Right lobe of liver (tissue), 4 donors: ENCODE results near the gene ULBP2.

ENCODE experiments used
- POLR2A ChIP-seq: fragments of 450-650 bp; IDR thresholded peaks from one replicate; pipeline ENCODE4 v1.6.1; 2017; ENCODE audit warnings: antibody characterized with exemption, mild to moderate bottlenecking
- TF ChIP-seq, protein P1 (sequence below), 4 donors: fragments of 200-600 bp in 3 of 4; fragments of 450-650 bp in 1 of 4; IDR thresholded peaks; one replicate each; pipeline versions ENCODE4 v1.5.1 to v1.8.0; 2016 to 2022; ENCODE audit warnings: antibody characterized with exemption in 4 of 4, mild to moderate bottlenecking in 2 of 4
- donor health status: DM: no; HTN: no; CAD: no.
- donor health status: DM: no; HTN: no; CAD: no.
- donor health status: DM: no; HTN: yes; CAD: no.

DNA sequence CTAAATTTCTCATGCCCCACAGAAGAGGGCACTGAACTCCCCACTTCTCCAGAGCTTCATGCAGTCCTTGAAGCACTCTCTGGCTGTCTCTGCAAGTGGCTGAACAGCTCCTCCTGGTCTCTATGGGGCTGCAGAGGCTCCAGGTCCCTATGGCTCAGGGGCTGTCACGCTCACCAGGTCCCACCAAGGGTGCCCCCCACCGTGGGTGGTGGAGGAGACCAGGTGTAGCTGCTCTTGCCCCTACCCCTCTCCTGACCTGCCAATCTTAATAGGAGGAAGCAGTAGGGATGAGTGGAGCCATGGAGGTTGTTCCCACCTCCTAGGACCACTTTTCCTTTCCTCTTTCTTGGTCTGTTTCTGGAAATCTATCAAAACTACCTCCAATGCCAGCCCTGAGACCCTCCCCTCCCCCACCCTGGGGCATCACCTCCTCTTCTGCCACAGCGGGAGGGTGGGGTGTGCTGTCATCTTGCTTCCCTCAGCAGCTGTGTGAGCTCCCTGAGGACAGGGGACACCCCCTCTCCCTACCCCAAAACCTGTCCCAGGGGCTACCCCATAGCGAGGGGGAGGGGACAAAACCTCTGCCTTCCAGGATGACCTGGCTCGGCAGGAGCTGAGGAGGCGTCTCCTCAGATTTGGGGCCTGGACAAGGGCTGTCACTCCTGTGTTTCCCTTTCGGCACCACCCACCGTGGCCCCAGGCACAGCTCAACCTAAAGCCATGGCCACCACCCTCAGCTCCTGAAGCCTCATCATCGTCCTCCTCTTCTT, 31.9 kb upstream of the ULBP2 start:
- TF ChIP-seq, protein P1, sequence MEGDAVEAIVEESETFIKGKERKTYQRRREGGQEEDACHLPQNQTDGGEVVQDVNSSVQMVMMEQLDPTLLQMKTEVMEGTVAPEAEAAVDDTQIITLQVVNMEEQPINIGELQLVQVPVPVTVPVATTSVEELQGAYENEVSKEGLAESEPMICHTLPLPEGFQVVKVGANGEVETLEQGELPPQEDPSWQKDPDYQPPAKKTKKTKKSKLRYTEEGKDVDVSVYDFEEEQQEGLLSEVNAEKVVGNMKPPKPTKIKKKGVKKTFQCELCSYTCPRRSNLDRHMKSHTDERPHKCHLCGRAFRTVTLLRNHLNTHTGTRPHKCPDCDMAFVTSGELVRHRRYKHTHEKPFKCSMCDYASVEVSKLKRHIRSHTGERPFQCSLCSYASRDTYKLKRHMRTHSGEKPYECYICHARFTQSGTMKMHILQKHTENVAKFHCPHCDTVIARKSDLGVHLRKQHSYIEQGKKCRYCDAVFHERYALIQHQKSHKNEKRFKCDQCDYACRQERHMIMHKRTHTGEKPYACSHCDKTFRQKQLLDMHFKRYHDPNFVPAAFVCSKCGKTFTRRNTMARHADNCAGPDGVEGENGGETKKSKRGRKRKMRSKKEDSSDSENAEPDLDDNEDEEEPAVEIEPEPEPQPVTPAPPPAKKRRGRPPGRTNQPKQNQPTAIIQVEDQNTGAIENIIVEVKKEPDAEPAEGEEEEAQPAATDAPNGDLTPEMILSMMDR (IDR thresholded peaks at IDR 0.05), result no peak
- TF ChIP-seq POLR2A, result no peak
